NCI-H82 (cell line): ENCODE data around the gene ROBO1.

Experiments used
- DNase-seq: peaks from one replicate; lab custom pipeline; 2025; lab: John Stamatoyannopoulos, UW

ROBO1 gene

GRCh38 chr3:79670178-79670577 is 97.6 kb downstream of the ROBO1 start:
- DNase-seq = no peak

- DNase-seq = no peak
Measured at GRCh38 chr3:79664455-79664854, 103.3 kb downstream of the ROBO1 start.

GRCh38 chr3:79661896-79662295 is 105.9 kb downstream of the ROBO1 start:
- no peak for DNase-seq

GRCh38 chr3:79657076-79657475 is 110.7 kb downstream of the ROBO1 start:
- DNase-seq = no peak

GRCh38 chr3:79654019-79654418 is 113.8 kb downstream of the ROBO1 start:
- no peak for DNase-seq

GRCh38 chr3:79653266-79653830 is 114.5 kb downstream of the ROBO1 start:
- DNase-seq = no peak

GRCh38 chr3:79651536-79652065 is 116.2 kb downstream of the ROBO1 start:
- DNase-seq = peak; percentile 9

- DNase-seq = no peak
Measured at GRCh38 chr3:79639855-79640254, 127.9 kb downstream of the ROBO1 start.

- no peak for DNase-seq
Measured at GRCh38 chr3:79636372-79636771, 131.4 kb downstream of the ROBO1 start.

GRCh38 chr3:79632842-79633241 is 135.0 kb downstream of the ROBO1 start:
- no peak for DNase-seq

- no peak for DNase-seq
Measured at GRCh38 chr3:79618883-79619282, 148.9 kb downstream of the ROBO1 start.

GRCh38 chr3:79606414-79606813 is 161.4 kb downstream of the ROBO1 start:
- no peak for DNase-seq

- no peak for DNase-seq
Measured at GRCh38 chr3:79604681-79605080, 163.1 kb downstream of the ROBO1 start.

GRCh38 chr3:79602385-79602784 is 165.4 kb downstream of the ROBO1 start:
- no peak for DNase-seq

- DNase-seq = peak; percentile 30
Measured at GRCh38 chr3:79598594-79598993, 169.2 kb downstream of the ROBO1 start.

GRCh38 chr3:79597709-79598108 is 170.1 kb downstream of the ROBO1 start:
- DNase-seq = no peak

- DNase-seq = no peak
Measured at GRCh38 chr3:79587150-79587549, 180.6 kb downstream of the ROBO1 start.

- DNase-seq = no peak
Measured at GRCh38 chr3:79586232-79586631, 181.6 kb downstream of the ROBO1 start.

GRCh38 chr3:79572930-79573329 is 194.9 kb downstream of the ROBO1 start:
- no peak for DNase-seq

GRCh38 chr3:79568938-79569337 is 198.9 kb downstream of the ROBO1 start:
- no peak for DNase-seq

- no peak for DNase-seq
Measured at GRCh38 chr3:79564192-79564591, 203.6 kb downstream of the ROBO1 start.

GRCh38 chr3:79560698-79561097 is 207.1 kb downstream of the ROBO1 start:
- DNase-seq = no peak

GRCh38 chr3:79558943-79559342 is 208.9 kb downstream of the ROBO1 start:
- DNase-seq = peak; percentile 5

GRCh38 chr3:79555655-79556054 is 212.1 kb downstream of the ROBO1 start:
- DNase-seq = no peak
